Hippocampal formation (tissue), 2 donors: ENCODE data around the gene COL28A1.

ENCODE experiments used
- DNase-seq, 2 donors: peaks; one replicate each; lab custom pipeline; 2025; lab: John Stamatoyannopoulos, UW

COL28A1 gene

DNA sequence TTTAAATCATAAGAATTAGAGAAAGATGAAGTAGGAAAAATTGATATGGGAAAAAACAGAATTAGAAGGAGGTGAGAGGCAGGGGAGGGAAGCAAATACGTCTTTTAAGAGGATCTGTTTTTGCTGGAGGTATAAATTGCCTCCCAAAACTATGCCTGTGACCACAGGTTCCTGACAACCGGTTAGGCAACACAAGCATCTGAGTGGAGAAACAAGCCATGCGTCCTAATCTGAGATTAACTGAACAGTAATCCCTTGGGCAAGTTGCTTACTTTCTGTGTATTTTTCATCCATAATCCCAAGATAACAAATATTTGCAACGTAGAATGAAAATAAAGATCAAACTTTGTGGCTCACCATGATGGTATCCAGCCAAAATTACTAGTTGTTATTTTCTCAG is 204.2 kb downstream of the COL28A1 start:
- no peak for DNase-seq

DNA sequence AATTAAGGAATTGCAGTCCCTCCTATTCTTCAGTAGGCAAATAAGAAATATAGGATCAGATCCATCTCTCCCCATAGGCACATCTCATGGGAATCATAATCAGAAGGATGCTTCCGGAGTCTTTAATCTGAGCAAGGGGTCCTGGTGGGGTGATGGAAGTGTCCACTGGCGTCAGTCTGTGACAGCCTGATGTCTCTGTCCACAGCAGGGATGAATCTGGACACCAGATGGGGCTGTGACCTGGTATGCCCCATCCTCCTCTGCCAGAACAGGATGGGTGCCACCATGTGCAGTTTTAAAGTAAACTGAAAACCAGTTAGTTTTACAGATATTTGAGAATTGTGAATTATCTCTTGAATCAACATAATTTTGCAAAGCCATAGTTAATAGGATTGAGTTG is 204.7 kb downstream of the COL28A1 start:
- no peak for DNase-seq

DNA sequence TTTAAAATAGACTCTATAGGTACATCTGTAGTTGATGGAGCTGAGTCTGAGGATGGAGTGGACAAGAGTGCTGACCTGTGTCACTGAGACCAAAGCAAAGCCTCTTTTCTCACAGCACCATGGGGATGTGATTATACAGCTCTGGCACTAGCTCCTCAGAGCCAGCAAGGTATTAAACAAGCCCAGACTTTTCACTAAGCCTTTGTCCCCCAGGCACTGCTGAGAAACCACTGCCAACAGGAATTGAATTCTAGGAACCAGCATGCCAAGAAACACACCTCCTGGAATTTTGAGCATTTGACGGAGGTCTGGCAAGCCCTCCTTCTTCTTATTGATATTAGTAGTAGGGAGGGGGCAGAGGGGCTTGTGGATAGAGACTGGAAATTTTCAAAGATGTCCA is 206.3 kb downstream of the COL28A1 start:
- no peak for DNase-seq

DNA sequence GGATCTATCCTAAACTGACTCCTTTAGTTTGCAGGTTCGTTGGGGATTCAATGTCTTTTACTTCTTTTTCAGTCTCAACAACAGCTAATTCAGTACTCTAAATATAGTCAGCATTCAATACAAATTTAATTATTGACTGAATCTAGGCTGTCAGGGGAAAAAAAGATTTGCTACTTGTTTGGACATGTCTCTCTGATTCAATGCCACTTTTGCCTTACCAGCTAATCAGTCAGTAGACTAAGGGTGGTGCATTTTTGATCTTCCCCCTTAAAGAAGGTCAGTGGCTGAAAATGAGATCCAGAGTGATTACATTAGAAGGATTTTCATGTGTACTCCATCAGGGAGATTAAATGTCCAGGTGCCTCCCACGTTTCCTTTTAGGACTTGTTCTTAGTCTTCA is 208.2 kb downstream of the COL28A1 start:
- DNase-seq = no peak

DNA sequence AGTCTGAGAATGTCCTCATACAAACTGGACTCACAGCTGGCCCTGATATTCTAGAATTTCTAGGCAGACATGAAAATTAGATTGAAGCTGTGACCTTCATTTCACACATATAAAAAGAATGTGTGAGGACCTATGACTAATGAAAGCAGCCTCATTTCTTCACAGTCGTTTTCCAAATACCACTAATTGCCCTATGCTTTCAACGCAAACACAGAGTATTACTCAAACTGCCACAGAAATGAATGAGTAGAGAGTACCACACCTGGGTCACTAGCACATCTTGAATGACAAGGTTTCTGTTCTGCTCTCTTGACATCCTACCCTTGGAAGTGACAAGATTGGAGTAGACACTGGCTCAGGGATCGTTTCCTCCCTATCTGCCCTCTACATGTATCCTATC is 211.0 kb downstream of the COL28A1 start:
- DNase-seq = no peak

DNA sequence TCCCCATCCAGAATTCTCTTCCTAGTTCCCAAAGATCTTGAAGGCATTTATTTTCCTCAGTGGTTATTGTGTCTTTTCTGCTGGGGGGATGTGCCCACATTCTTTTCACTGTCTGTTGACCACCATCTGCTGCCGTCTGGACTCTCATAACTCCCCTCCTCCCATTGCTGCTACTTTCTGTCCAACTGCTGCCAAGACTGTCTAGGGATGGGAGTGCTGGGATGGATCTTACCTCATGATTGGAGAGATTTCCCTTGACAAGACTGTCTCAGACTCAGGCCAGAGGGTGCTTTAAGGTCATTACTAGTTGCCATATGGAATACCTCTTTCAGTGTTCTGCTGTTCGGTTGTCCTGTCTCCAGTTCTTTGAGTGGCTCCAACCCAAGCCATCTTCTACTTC is 211.8 kb downstream of the COL28A1 start:
- no peak for DNase-seq

DNA sequence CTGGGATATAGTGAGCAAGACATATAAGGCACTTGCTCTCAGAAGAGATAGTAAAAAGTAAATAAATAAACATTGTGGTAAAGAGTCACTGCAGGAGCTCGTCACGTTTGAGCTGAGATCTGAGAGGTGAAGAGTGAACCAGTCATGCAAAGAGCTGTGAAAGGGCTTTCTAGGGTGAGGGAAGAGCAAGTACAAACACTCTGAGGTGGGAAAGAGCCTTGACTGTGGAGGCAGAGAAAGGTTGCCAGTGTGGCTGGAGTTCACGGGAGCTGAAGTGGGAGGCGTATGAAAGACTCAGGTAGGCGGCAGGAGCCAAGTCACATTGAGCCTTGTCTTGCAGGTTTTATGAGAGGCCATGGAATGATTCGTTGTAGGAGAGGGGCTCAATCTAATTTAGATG is 212.3 kb downstream of the COL28A1 start:
- DNase-seq = no peak

DNA sequence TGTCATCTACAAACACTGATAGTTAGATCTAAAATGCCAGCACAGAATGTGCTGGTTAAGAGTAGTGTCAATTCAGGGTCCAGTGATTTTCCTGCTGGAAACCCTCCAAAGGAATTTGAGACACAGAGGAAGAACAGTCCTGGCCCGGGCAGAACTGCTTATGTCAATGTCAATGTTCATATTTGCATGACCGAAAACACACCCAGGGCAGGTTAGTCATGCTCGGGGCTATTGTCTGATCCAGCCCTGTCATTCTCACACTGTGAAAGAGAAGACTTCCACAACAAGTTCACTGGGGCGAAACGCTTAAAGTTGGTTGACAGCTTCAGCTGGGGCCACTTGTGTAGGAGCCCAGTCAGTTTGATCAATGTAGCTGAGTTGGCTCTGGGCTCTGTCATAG is 214.0 kb downstream of the COL28A1 start:
- no peak for DNase-seq

DNA sequence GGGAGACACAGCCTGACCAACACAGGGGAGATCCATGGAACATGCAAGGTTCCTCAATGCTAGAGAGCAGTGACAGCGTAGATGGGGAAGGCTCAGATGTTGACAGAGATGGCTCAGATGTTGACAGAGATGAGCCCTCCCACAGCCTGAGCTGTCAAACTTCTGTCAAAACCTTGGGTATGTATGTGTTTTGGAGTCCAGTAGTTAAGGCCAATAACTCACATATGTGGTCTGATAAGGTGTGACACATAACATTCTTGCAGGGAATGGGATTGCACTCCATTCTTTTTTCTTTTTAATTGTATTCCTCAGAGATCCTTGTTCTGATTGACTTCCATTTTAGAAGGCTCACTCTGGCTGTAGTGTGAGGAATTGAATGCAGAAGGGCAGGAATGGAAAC is 217.1 kb downstream of the COL28A1 start:
- DNase-seq = no peak

DNA sequence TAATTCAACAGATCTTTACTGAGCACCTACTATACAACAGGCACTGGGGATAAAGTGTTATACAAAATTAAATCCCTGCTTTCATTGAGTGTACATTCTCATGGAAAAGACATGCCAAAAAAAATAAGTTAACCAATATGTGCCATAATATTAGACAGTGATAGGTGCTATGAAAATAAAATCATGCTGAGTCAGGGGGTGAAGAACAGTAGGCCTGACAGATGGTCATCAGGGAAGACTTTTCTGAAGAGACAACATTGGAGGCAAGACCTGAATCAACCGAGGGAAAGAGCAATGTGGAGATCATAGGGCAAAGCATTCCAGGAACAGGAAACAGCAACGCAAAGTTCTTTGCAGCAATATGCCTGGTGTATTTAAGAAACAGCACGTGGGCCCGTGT is 217.8 kb downstream of the COL28A1 start:
- no peak for DNase-seq

DNA sequence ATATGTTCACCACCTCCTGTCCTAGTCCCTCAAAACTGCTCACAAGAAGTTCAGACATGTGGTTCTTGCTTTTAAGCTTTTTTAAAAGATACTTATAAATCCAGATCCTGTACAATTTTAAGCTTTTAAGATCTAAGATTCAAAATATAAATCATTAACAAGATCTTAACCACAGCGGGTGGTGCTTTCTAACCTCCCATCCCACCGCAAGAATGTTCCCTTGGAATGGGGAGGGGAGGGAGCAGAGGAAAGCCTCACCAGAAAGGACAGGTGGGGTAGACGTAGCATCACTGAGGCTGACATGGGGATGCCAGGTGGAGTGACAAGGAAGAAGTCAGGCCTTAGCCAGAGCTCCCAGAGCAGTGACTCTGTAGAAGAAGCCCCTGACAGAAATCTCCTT is 219.8 kb downstream of the COL28A1 start:
- no peak for DNase-seq

DNA sequence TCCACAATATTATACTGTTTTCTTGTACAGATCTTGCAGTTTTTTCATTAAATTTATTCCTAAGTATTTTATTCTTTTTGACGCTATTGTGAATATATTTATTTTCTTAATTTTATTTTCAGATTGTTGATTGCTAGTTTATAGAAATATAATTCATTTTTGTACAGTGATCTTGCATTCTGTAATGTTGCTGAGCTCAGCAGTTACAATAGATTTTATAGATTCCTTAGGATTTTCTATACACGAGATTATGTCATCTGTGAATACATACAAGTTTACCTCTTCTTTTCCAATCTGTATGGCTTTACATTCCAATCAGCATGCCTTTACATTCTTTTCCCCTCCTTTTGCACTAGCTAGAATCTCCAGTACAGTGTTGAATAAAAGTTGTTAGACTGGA is 223.3 kb downstream of the COL28A1 start:
- no peak for DNase-seq

DNA sequence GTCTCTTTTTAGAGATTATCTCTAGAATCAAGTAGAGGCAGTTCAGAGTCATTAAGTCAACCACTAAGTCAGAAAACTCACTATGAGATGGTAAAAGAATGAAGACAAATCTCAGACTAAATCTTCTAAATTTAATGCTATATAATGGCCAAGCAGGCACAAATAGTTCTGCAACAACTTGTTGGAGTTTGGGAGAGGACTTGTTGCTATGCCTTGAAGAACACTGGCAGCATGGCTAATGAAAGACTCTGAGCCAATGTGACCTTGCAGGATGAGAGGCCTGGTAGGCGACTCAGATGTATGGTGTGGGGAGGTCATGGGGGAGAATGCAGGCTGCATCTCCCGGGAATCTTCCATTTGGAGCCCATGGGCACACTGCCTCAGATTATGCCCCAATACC is 224.7 kb downstream of the COL28A1 start:
- no peak for DNase-seq

DNA sequence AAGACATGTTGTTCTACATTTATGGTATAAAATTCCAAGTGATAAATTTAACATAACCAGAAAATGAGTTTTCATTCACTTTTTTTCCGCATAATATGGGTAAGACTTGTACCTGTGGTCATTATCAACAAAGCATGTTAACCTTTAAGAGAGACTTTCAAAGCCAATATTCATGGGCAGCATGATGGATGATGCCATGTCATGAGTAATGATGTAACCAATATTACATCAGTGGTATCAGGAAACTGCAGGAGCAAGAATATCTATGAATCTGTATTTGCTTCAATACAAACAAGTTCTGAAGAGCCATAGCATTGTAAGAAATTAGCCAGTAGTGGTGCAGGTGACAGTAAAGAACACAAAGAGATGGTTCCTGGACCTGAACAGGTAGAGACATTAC is 226.5 kb downstream of the COL28A1 start:
- DNase-seq = no peak
